Memory B cell (primary cell): Measurements from ENCODE around the gene SH2D5.
A peak's percentile ranks its signal among the peaks of the same experiment; 100 is the strongest.

ENCODE experiments used
- ATAC-seq: fragments of 150-1000 bp; cut with Tn5 transposase; 2 replicates; pipeline ENCODE4 v1.10.0; 2021; ENCODE audit warnings: low read depth, mild to moderate bottlenecking, moderate library complexity
- DNase-seq, 2 donors: peaks; one replicate each; pipeline ENCODE4 v3.0.0; 2022; ENCODE audit warnings: low spot score in 2 of 2
- H3K27ac Mint-ChIP-seq: one replicate; pipeline ENCODE4 v1.8.0; 2022; ENCODE audit warnings: mild to moderate bottlenecking, moderate library complexity, mixed read lengths
- H3K27me3 Mint-ChIP-seq: one replicate; pipeline ENCODE4 v1.8.0; 2022; ENCODE audit warnings: mixed read lengths
- H3K36me3 Mint-ChIP-seq: one replicate; pipeline ENCODE4 v1.8.0; 2022; ENCODE audit warnings: mild to moderate bottlenecking, mixed read lengths
- H3K4me1 Mint-ChIP-seq: one replicate; pipeline ENCODE4 v1.8.0; 2022; ENCODE audit warnings: mixed read lengths
- H3K4me3 Mint-ChIP-seq: one replicate; pipeline ENCODE4 v1.8.0; 2022; ENCODE audit warnings: mild to moderate bottlenecking, moderate library complexity, mixed read lengths
- H3K9me3 Mint-ChIP-seq: one replicate; pipeline ENCODE4 v1.8.0; 2022; ENCODE audit warnings: mixed read lengths

The SH2D5 gene

GRCh38 chr1:20732588-20733359 lies at the start of gene SH2D5:
SH2D5 (minus strand) TSS chr1:20732703; CDS start chr1:20728044, 4,659 bp downstream.
- DNase-seq (peak; percentile 56 to 60), ATAC-seq (peak; percentile 79)
- peak within 1 kb of the TSS; percentile 91 for H3K4me3 Mint-ChIP-seq
- peaks cover 22% of the 10 kb centered on the region for H3K4me1 Mint-ChIP-seq
- no peaks in the 10 kb centered on the region for H3K9me3 Mint-ChIP-seq
- peaks cover 2% of the 10 kb centered on the region for H3K36me3 Mint-ChIP-seq
- peaks cover 11% of the 10 kb centered on the region for H3K27me3 Mint-ChIP-seq
- peak within 1 kb of the TSS; percentile 78 for H3K27ac Mint-ChIP-seq

GRCh38 chr1:20775700-20776099 lies 43.2 kb upstream of the SH2D5 start:
- no peak overlapping the region for H3K27ac Mint-ChIP-seq
- no peak for ATAC-seq
- H3K4me1 Mint-ChIP-seq, result peaks cover 8% of the 10 kb centered on the region

GRCh38 chr1:20771780-20772179 lies 39.3 kb upstream of the SH2D5 start:
- H3K27ac Mint-ChIP-seq, result peak overlapping the region; percentile 41

More at GRCh38 chr1:20775700-20776099, 43.2 kb upstream of the SH2D5 start:
- H3K27me3 Mint-ChIP-seq, result no peaks in the 10 kb centered on the region
- no peak overlapping the region for H3K4me3 Mint-ChIP-seq
- no peaks in the 10 kb centered on the region for H3K9me3 Mint-ChIP-seq
- DNase-seq, result no peak
- peaks cover 27% of the 10 kb centered on the region for H3K36me3 Mint-ChIP-seq

GRCh38 chr1:20770314-20771087 lies 38.0 kb upstream of the SH2D5 start:
- peaks cover 35% of the 10 kb centered on the region for H3K36me3 Mint-ChIP-seq
- H3K9me3 Mint-ChIP-seq, result no peaks in the 10 kb centered on the region

More at GRCh38 chr1:20771780-20772179, 39.3 kb upstream of the SH2D5 start:
- H3K4me3 Mint-ChIP-seq, result no peak overlapping the region
- DNase-seq (no peak), ATAC-seq (no peak)
- H3K27me3 Mint-ChIP-seq, result no peaks in the 10 kb centered on the region
- H3K36me3 Mint-ChIP-seq, result peaks cover 29% of the 10 kb centered on the region
- no peaks in the 10 kb centered on the region for H3K9me3 Mint-ChIP-seq
- H3K4me1 Mint-ChIP-seq, result peaks cover 4% of the 10 kb centered on the region

DNA sequence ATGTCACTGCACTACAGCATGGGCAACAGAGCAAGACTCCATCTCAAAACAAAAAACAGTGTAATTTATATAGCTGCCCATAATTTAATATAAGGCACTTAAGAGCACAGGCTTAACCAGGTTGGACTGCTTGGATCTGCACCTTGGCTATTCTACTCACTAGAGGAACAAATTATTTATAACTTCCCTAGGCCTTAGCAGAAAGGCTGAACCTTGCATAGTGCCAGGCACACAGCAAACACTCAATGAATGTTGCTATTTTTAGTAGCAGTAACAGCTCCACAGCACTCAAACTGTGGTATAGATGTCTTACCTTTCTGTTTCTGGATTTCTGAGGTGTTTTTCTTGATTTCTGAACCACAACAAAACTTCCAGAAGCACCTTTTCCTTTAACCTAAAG lies 34.8 kb upstream of the SH2D5 start:
- H3K27me3 Mint-ChIP-seq, result no peaks in the 10 kb centered on the region
- no peak for ATAC-seq
- no peak overlapping the region for H3K4me3 Mint-ChIP-seq
- no peak for DNase-seq
- H3K4me1 Mint-ChIP-seq, result no peaks in the 10 kb centered on the region
- no peak overlapping the region for H3K27ac Mint-ChIP-seq
- H3K36me3 Mint-ChIP-seq, result peaks cover 40% of the 10 kb centered on the region
- H3K9me3 Mint-ChIP-seq, result no peaks in the 10 kb centered on the region

More at GRCh38 chr1:20770314-20771087, 38.0 kb upstream of the SH2D5 start:
- DNase-seq, result no peak
- H3K4me1 Mint-ChIP-seq, result no peaks in the 10 kb centered on the region
- no peak for ATAC-seq
- no peak overlapping the region for H3K4me3 Mint-ChIP-seq
- no peaks in the 10 kb centered on the region for H3K27me3 Mint-ChIP-seq
- H3K27ac Mint-ChIP-seq, result no peak overlapping the region

DNA sequence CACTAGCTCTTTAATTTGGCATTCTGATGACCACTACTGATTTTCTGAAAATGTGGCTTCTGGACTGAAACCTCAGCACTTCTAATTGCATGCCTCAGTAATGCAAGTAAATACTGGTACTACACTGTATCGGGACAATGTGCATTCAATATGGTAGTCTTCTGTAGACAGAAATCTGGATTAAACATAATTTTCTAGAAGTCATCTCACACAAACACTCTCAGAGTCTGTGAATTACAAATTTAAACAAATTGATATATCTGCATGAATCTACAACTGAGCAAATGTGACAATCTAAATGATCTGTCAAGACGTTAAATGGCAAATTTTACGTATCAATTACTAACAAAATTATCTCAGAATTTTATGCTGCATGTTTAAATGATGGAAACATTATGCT lies 30.9 kb upstream of the SH2D5 start:
- Mint-ChIP-seq H3K36me3 (peaks cover 44% of the 10 kb centered on the region), H3K4me1 (no peaks in the 10 kb centered on the region), H3K27me3 (no peaks in the 10 kb centered on the region)

DNA sequence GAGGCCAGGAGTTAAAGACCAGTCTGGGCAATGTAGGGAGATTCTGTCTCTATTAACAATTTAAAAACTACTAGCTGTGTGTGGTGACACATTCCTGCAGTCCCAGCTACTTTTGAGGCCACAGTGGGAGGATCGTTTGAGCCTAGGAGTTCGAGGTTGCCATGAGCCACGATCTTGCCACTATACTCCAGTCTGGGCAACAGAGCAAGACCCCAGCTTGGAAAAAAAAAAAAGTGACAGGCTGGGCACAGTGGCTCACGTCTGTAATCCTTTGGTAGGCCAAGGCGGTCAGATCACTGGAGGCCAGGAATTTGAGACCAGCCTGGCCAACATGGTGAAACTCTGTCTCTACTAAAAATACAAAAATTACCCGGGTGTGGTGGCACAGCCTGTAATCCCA lies 27.8 kb upstream of the SH2D5 start:
- Mint-ChIP-seq H3K27me3 (no peaks in the 10 kb centered on the region), H3K4me1 (no peaks in the 10 kb centered on the region), H3K27ac (no peak overlapping the region), H3K36me3 (peaks cover 41% of the 10 kb centered on the region), H3K9me3 (no peaks in the 10 kb centered on the region), H3K4me3 (no peak overlapping the region)
- no peak for ATAC-seq
- DNase-seq, result no peak

More for the DNA sequence above, 30.9 kb upstream of the SH2D5 start:
- H3K9me3 Mint-ChIP-seq, result no peaks in the 10 kb centered on the region
- DNase-seq (no peak), ATAC-seq (no peak)
- H3K4me3 Mint-ChIP-seq, result no peak overlapping the region
- H3K27ac Mint-ChIP-seq, result no peak overlapping the region

DNA sequence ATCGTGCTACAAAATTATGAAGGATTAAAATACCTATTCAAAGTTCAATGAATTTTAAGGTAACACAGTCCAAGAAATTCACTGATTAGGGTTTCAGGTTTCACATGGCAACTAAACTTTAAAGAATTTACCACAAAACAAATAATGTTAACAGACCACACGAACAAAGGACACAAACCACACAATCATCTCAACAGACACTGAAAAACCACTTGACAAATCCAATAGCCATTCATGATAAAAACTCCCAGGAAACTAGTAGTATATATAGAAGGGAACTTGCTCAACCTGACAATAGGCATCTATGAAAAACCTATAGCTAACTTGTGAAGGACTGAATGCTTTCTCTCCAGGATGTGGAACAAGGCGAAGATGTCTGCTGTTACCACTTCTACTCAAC lies 21.1 kb upstream of the SH2D5 start:
- H3K4me1 Mint-ChIP-seq, result no peaks in the 10 kb centered on the region

DNA sequence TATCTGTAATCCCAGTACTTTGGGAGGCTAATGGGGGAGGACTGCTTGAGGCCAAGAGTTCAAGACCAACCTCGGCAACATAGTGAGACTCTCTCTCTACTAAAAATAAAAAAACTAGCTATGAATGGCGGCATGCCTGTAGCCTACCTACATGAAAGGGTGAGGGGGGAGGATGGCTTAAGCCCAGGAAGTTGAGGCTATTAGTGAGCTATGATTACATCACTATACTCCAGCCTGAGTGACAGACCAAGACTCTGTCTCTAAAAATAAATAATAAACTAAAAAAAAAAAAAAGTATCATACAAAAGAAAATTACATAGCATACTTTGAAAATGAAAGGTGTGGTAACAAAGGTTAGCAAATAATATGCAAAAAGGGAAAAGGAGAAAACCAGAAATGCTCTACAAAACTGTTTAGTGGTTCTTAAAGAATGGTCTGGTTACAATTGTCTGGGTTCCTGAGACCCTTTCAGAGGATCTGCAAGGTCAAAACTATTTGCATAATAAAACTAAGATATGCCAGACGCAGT lies 19.0 kb upstream of the SH2D5 start:
- DNase-seq, result no peak
- Mint-ChIP-seq H3K27me3 (no peaks in the 10 kb centered on the region), H3K4me3 (no peak overlapping the region), H3K9me3 (no peaks in the 10 kb centered on the region), H3K4me1 (no peaks in the 10 kb centered on the region), H3K27ac (no peak overlapping the region), H3K36me3 (peaks cover 18% of the 10 kb centered on the region)
- ATAC-seq, result no peak

More for the DNA sequence above, 21.1 kb upstream of the SH2D5 start:
- H3K4me3 Mint-ChIP-seq, result no peak overlapping the region
- no peaks in the 10 kb centered on the region for H3K9me3 Mint-ChIP-seq
- peak overlapping the region; percentile 10 for H3K27ac Mint-ChIP-seq
- peaks cover 18% of the 10 kb centered on the region for H3K36me3 Mint-ChIP-seq
- no peak for ATAC-seq
- no peak for DNase-seq
- no peaks in the 10 kb centered on the region for H3K27me3 Mint-ChIP-seq

- ATAC-seq (no peak), DNase-seq (no peak)
- no peak overlapping the region for H3K4me3 Mint-ChIP-seq
- peak overlapping the region; percentile 74 for H3K27ac Mint-ChIP-seq
- H3K9me3 Mint-ChIP-seq, result no peaks in the 10 kb centered on the region
- H3K27me3 Mint-ChIP-seq, result no peaks in the 10 kb centered on the region
- peaks cover 19% of the 10 kb centered on the region for H3K36me3 Mint-ChIP-seq
- no peaks in the 10 kb centered on the region for H3K4me1 Mint-ChIP-seq
These were observed 10.2 kb upstream of the SH2D5 start for GRCh38 chr1:20742671-20743070.

- H3K36me3 Mint-ChIP-seq, result peaks cover 20% of the 10 kb centered on the region
- H3K27me3 Mint-ChIP-seq, result no peaks in the 10 kb centered on the region
- no peak overlapping the region for H3K4me3 Mint-ChIP-seq
- H3K9me3 Mint-ChIP-seq, result no peaks in the 10 kb centered on the region
- no peaks in the 10 kb centered on the region for H3K4me1 Mint-ChIP-seq
- ATAC-seq (no peak), DNase-seq (no peak)
- H3K27ac Mint-ChIP-seq, result no peak overlapping the region
These were observed 8.3 kb upstream of the SH2D5 start for GRCh38 chr1:20740781-20741180.

DNA sequence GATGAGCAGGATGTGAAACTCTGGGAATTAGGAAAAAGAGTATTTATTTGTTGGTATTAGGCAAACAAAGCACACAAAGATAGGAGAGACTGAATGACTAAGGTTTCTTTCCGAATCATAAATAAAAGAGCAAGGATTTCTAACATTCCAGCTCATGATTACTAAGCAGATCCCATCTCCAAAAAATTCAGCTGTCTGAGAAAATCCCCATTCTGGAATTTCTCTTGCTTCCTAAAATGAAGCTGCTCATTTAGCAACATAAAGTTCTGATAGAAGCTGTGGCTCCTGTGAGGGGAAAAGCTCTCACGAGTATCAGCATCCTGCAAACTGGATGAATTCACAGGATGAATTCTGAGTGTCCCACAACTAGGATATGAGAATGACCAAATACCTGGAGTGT lies 6.7 kb upstream of the SH2D5 start:
- Mint-ChIP-seq H3K27ac (no peak overlapping the region), H3K27me3 (no peaks in the 10 kb centered on the region), H3K9me3 (no peaks in the 10 kb centered on the region), H3K4me3 (no peak overlapping the region), H3K4me1 (no peaks in the 10 kb centered on the region), H3K36me3 (peaks cover 14% of the 10 kb centered on the region)
- ATAC-seq (no peak), DNase-seq (no peak)

- no peak for DNase-seq
- Mint-ChIP-seq H3K4me3 (no peak overlapping the region), H3K36me3 (peaks cover 5% of the 10 kb centered on the region), H3K9me3 (no peaks in the 10 kb centered on the region), H3K27me3 (peaks cover 4% of the 10 kb centered on the region), H3K27ac (no peak overlapping the region), H3K4me1 (peaks cover 15% of the 10 kb centered on the region)
- ATAC-seq, result no peak
These were observed 3.1 kb upstream of the SH2D5 start for GRCh38 chr1:20735581-20736111.
